GM23248 (cell line): ENCODE data around the gene SENP1.

ENCODE experiments used
- EZH2 ChIP-seq: fragments of 200-600 bp; sonication (generic); IDR thresholded peaks from 2 replicates; pipeline ENCODE4 v1.6.1; 2018; ENCODE audit warnings: antibody characterized with exemption, mild to moderate bottlenecking; ENCODE audit not compliant: insufficient read depth, poor library complexity, severe bottlenecking
- EZH2phosphoT487 ChIP-seq: fragments of 200-600 bp; sonication (generic); IDR thresholded peaks from 2 replicates; pipeline ENCODE4 v1.6.1; 2018; ENCODE audit warnings: antibody characterized with exemption, moderate library complexity, mild to moderate bottlenecking, low read depth; ENCODE audit not compliant: insufficient read depth

DNA sequence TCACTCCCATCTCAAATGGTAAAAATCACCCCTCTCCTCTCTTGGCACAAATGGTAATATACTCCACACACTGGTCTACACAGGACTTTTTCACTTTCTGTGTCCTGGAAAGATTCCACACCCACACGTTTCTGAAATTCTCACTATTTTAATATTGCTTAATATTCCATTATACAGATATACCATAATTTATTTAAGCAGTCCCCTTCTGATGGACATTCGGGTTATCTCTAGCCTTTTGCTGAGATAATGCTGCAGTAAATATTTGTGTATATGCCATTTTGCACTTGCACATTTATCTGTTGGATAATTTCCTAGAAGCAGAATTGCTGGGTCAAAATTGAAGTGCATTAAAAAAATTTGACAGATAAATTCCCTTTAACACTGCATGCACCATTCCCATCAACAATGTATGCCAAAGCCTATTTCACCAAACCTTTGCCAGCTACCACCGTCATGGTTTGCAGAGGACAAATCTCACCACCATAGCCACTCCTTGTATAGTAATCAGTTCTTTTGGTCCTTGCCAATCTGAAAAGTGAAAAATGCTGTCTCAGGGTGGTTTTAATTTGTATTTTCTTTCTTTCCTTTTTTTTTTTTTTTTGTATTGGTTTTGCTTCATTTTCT is 86.1 kb downstream of the SENP1 start:
- no peak for TF ChIP-seq EZH2
- no peak for TF ChIP-seq EZH2phosphoT487
